HG03575 (cell line): ENCODE results near the gene TMUB2.

Source experiments
- ATAC-seq: cut with Tn5 transposase; IDR thresholded peaks from one replicate; pipeline ENCODE4 v1.9.1; 2021; ENCODE audit not compliant: unreplicated experiment, insufficient number of reproducible peaks, low FRiP score; ENCODE audit errors: extremely low read depth

Gene TMUB2

GRCh38 chr17:44199553-44200477 is 13.0 kb downstream of the TMUB2 start, which contains the start of gene ATXN7L3:
TSS of gene ATXN7L3 (minus strand) at chr17:44199884. CDS start at chr17:44198070, 1,814 bp downstream.
- ATAC-seq = no peak

- ATAC-seq = no peak
Observed at GRCh38 chr17:44200478-44201155, 13.8 kb downstream of the TMUB2 start.

- ATAC-seq = no peak
Observed at GRCh38 chr17:44202756-44203155, 16.0 kb downstream of the TMUB2 start.

- ATAC-seq = no peak
Observed at GRCh38 chr17:44203731-44204440, 17.1 kb downstream of the TMUB2 start.

GRCh38 chr17:44204441-44204882 is 17.7 kb downstream of the TMUB2 start:
- ATAC-seq = no peak

GRCh38 chr17:44205962-44206824 is 19.4 kb downstream of the TMUB2 start:
- ATAC-seq = no peak

GRCh38 chr17:44206825-44207155 is 20.0 kb downstream of the TMUB2 start:
- ATAC-seq = no peak

- no peak for ATAC-seq
Observed at GRCh38 chr17:44207319-44207718, 20.5 kb downstream of the TMUB2 start.

GRCh38 chr17:44207743-44208142 is 21.0 kb downstream of the TMUB2 start:
- no peak for ATAC-seq

GRCh38 chr17:44209786-44210341 is 23.1 kb downstream of the TMUB2 start:
- ATAC-seq = no peak

- no peak for ATAC-seq
Observed at GRCh38 chr17:44210342-44211192, 23.8 kb downstream of the TMUB2 start.

- ATAC-seq = no peak
Observed at GRCh38 chr17:44211281-44212265, 24.8 kb downstream of the TMUB2 start.

- no peak for ATAC-seq
Observed at GRCh38 chr17:44212507-44213402, 26.0 kb downstream of the TMUB2 start.

- no peak for ATAC-seq
Observed at GRCh38 chr17:44213403-44214229, 26.8 kb downstream of the TMUB2 start.

- no peak for ATAC-seq
Observed at GRCh38 chr17:44214230-44214494, 27.4 kb downstream of the TMUB2 start.
